Hematopoietic multipotent progenitor cell treated with erythropoietin and hydrocortisone succinate and interleukin-3 and kit ligand, for 4 days (in vitro differentiated cells): ENCODE results near the gene TOB1.
"Not testable (repeated sequence)": the region's sequence is repeated elsewhere in the genome, so short reads cannot be mapped to it uniquely, and the experiment has no call there.

Source experiments
- DNase-seq: peaks from one replicate; pipeline ENCODE4 v3.0.0-alpha.2; 2015

The TOB1 gene

GRCh38 chr17:50867363-50868139, 1.4 kb upstream of the TOB1 start:
- peak; percentile 94 for DNase-seq

- peak; percentile 81 for DNase-seq
Observed at GRCh38 chr17:50866950-50867362, 802 bp upstream of the TOB1 start.

DNA sequence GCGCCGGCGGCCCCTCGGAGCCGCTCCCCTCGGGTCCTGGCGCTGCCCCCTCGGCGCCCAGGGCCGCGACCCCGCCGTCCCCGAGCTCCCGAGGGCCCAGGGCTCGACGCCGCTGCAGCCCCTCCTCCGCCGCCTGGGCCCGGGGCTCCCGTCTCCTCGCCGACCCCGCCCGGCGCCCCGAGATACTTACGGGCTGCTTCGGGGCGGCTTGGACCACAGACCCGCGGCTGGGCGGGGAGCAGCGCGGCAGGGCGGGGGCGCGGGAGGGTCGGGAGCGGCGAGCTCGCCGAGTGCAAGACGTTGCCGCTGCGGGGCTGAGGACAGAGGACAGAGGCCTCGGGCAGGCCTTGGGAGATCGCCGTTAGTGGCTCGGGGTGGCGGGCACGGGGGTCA, 290 bp downstream of the TOB1 start:
- DNase-seq: no peak

GRCh38 chr17:50865060-50865867, 890 bp downstream of the TOB1 start:
- DNase-seq: peak; percentile 69

- peak; percentile 42 for DNase-seq
Observed at GRCh38 chr17:50864747-50865059, 1.5 kb downstream of the TOB1 start.

GRCh38 chr17:50863931-50864330, 2.2 kb downstream of the TOB1 start:
- no peak for DNase-seq

DNA sequence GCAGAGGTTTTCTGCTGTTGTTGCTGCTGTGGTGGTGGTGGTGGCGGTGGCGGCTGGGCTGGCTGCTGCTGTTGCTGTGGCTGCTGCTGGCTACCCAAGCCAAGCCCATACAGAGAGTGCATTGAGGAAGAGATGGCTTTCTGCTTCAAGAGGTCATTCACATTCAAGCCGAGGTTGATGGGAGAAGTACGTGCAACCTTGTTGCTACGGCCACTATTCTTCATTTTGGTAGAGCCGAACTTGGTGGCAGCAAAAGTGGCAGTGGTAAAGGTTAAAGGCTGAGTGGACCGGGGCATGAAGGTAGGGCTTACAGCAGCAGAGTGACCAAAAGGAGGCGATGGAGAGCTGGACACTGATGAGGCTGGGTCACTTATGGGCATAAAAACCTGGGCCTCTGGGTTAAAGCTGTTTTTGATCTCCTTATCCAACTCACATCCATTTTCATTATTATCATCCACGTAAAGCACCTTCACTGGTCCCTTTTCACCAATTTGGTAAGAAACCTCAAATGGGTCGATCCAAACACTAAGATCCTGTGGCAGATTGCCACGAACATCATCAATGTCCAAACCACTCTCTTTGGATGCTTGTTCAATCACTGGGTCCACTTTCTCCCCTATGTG, 2.8 kb downstream of the TOB1 start:
- peak; percentile 74 for DNase-seq

GRCh38 chr17:50861822-50862528, 4.2 kb downstream of the TOB1 start:
- DNase-seq: no peak

- no peak for DNase-seq
Observed at GRCh38 chr17:50861334-50861676, 4.8 kb downstream of the TOB1 start.

DNA sequence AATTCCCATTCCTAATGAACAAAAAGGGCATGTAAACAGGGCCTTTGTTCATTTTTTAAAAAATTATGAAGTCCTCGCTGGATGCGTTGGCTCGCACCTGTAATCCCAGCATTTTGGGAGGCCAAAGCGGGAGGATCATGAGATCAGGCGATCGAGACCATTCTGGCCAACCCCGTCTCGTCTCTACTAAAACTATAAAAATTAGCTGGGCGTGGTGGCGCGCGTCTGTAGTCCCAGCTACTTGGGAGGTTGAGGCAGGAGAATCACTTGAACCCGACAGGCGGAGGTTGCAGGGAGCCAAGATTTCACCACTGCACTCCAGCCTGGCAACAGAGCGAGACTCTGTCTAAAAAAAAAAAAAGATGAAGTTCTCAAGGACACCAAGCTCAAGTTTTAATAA, 6.4 kb downstream of the TOB1 start:
- DNase-seq: not testable (repeated sequence)

DNA sequence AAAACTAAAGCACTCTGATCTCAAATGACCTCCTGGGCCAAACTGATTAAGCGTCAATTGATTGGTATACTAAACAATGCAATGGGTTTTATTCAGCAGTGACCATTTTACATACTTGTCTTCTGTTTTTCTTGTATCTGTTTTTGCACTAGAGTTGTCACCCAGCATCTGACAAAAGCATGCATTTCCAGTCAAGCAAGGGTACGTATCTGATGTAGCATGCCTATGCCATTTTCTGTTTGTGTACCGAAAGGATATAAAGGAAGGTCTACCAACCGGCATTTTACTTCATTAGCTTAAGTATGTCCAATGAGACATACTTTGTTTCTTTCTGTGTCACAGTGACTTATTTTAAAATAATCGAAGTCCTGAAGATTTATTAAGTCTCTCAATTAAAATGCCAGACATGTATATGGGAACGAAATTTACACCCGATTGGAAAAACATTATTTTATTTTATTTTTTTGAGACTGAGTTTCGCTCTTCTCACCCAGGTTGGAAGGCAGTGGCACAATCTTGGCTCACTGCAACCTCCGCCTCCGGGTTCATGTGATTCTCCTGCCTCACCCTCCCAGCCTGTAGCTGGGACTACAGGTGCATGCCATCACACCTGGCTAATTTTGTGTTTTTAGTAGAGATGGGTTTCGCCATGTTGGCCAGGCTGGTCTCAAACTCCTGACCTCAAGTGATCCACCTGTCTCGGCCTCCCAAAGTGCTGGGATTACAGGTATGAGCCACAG, 7.5 kb downstream of the TOB1 start:
- no peak for DNase-seq

DNA sequence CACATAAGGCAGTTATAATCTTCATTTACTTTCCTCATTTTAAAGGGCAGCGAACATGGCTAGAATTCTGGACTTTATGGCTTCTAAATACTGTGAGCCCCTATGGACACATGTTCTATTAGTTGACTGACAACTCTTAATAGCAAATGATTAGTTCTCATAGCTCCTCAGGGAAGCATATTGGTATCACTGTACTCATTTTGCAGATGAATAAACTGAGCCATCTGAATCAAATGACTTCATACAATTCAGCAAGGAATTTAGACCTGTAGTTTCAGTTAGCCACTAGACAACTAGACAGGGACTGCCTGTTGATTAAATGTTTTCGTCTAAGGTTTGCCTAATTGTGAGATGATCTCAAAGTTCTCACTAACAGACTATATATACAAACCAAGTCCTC, 9.7 kb downstream of the TOB1 start:
- no peak for DNase-seq

DNA sequence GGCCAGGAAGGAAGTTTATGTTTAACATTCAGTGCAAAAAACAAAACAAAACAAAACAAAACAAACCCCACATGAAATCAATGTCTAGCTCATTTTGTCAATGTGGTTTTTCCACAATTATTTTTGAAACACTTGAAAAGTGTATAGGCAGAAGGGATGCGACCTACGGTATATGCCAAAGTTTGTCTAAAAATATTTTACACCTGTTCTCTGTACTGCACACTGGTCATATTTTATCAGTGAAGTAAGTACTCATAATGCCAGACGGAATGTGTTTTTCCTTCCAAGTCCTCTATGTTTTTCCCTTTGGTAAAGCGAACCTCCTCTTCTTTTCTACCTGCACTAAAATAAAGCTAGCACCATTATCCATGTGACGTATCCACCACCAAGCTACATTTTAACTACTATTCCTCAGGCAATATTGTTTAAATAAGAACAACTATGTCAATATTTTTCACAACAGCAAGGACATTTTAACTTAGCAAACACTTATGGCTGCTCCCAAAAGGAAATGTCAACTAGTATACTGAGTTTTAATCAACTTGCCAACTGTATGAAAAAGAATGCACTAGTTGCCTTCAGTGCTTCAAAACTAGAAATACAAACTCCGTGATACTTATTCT, 10.3 kb downstream of the TOB1 start:
- DNase-seq: no peak

DNA sequence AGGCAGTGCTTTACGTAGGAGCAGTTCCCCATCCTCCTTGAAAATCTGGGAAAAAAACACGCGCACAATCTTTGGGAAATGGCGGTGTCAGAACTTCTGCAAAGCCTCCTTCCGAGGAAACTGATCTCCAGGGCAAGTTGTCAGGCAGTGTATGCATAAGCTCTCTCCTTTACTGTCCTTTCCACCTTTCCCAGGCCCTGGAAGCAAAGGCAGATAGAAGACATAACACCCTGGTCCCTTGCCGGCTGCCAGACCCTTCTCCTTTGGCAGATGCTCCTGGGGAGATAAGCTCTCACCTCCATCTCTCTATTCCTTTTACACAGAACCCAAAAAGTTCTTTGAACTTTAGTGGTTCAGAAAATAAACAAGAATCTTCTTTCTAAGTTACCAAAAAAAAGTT, 12.4 kb downstream of the TOB1 start:
- no peak for DNase-seq

DNA sequence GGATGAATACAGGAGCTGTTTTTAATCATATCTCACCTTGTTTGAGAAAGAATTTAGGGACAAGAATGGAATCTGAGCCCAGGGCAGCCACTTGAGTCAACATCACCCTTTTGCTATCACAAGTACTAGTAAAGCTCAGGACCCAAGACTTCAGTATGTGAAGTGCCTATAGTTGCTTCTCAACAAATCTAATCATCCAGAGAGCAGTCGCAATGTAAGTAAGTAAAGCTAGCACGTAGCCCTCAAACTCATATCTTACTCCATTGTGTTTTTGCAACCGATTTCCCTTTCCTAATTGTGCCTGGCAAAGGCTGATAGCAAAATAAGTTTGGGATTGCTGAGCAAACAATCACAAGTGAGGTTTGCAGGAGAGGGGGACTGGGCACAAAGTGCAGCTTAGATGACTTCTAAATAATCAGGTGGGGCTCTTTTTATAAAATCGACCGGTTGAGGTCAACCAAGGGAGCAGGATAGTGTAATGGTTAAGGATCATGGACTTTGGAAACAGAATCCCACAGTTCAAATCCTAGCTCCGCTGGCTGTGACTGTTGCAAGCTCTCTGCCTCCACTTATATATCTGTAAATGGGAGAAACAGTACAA, 13.0 kb downstream of the TOB1 start:
- no peak for DNase-seq

DNA sequence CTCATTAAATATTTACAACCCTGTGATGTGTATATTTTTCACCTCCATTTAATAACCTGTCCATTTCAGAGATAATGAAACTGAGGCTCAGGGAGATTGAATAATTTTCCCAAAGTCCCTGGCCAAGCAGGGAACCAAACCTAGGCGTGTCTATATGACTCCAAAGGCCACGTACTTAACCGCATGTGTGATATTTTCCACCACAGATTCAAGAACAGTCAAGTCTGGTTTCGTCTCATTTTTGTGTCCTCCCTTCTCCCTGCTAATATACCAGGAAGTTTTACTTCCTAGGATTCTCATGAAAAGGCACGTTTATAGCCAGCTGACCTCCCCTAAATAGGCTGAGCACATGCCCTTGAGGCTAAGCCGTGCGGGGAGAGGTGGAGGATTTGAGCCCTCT, 15.5 kb downstream of the TOB1 start:
- DNase-seq: no peak

- no peak for DNase-seq
Observed at GRCh38 chr17:50848711-50849110, 17.4 kb downstream of the TOB1 start.

DNA sequence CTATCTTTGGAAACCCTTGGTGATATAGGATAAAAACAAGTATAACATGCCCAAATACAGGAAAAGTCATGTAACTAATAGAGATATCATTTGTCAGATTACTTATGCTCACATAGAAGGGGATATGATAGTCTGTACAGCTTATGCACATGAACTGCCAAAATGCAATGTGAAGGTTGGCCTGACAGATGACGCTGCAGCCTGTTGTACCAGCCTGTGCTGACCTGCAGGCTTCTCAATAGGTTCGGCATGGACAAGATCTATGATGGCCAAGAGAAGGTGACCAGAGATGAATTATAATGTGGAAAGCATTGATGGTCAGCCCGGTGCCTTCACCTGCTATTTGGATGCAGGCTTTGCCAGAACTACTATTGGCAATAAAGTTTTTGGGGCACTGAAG, 18.1 kb downstream of the TOB1 start:
- DNase-seq: no peak

- DNase-seq: no peak
Observed at GRCh38 chr17:50847566-50847965, 18.6 kb downstream of the TOB1 start.

- no peak for DNase-seq
Observed at GRCh38 chr17:50845240-50846147, 20.7 kb downstream of the TOB1 start.
